GM21723 (cell line): ENCODE results near the gene NAXD.
"Not testable (repeated sequence)": the region's sequence is repeated elsewhere in the genome, so short reads cannot be mapped to it uniquely, and the experiment has no call there.

Experiments
- ATAC-seq: cut with Tn5 transposase; IDR thresholded peaks from one replicate; pipeline ENCODE4 v1.9.1; 2021; ENCODE audit warnings: mild to moderate bottlenecking, moderate library complexity; ENCODE audit not compliant: unreplicated experiment

The NAXD gene

DNA sequence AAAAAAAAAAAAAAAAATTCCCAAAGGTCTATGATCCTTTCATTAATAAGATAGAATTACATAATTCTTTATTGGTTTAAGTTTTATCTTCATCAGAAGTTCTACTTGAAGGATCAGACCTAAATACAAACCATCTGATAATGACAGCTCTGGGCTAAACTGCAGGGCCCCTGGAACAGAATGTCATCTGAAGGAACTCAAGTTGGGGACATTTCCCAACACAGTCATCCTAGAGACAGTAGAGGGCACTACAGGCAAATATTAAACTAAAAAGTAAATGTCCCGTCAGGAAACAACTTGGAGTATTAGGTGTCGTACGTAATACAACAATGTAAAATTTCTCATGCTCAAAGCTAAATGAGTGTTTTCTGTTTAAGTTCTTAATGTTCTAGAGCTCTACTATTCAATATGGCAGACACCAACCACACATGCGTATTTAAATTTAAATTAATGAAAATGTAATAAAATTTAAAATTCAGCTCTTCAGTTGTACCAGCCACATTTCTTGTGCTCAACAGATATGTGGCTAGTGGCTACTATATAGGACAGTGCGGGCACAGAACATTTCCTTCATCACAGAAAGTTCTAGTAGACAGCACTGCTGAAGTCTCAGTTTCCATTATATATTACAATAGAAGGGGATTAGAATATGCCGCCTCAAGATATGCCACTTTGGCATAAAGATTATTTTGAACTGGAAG is 21.8 kb upstream of the NAXD start:
- ATAC-seq, result peak; percentile 89

DNA sequence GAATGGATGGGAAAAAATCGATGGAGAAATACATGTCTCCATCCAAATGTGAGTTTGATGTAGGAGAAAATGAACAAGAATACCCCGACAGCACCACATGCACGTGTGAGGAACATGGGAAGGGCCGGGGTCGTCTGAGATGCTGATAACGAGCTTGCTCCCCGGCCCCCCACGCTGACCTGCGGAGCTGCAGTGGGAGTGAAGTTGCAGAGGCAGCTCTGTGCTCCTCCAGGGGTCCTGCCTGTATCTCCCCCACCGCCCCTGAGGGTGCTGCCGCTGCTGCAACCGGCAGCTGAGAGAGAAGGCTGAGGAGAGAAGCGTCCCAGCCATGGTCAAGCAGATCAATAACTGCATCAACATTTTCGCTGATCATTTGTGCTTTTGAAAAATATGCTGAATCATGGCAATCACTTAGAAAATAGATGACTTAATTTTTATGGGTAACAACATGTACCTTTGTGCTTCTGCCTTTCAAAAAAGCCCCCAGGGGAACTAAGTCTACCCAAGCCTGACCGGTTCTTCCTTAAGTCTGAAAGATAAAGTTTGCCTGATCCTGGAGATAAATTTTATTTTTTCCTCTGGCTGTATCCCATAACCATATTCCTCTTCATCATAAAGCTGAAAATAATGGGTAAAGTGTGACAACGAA is 18.2 kb upstream of the NAXD start:
- no peak for ATAC-seq

DNA sequence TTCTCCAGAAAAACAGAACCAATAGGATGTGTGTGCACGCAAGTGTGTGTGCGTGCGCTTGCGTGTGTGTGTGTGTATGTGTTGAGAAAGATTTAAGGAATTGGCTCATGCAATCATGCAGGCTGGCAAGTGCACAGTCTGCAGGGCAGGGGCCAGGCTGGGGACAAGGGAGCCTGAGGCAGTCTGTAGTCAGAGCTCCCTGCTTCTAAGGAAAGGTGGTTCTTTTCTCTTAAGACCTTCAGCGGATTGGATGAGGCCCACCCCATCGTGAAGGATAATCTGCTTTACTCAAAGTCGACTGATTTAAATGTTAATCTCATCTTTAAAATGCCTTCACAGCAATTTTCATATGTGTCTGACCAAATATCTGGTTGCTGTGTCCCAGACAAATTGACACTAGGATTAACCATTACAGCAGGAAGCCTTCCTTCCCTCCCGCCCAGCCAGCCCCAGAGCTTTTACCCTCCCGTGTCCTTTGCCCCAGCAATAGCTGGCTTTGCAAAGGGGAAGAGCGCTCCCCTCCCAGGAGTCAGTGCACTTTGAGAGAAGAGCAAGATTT is 15.0 kb upstream of the NAXD start:
- ATAC-seq, result no peak

DNA sequence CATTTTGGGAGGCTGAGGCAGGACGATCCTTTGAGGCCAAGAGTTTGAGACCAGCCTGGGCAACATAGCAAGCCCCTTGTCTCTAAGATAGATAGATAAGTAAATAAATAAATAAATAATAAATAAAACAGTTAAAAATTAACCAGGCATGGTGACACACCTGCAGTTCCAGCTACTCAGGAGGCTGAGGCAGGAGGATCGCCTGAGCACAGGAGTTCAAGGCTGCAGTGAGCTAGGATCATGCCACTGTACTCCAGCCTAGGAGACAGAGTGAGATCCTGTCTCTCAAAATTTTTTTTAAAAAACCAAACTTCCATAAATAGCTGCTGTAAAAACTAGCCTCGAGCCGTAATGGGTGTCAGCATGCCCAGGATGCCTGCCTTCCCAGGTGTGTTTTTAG is 14.4 kb upstream of the NAXD start:
- ATAC-seq, result no peak

DNA sequence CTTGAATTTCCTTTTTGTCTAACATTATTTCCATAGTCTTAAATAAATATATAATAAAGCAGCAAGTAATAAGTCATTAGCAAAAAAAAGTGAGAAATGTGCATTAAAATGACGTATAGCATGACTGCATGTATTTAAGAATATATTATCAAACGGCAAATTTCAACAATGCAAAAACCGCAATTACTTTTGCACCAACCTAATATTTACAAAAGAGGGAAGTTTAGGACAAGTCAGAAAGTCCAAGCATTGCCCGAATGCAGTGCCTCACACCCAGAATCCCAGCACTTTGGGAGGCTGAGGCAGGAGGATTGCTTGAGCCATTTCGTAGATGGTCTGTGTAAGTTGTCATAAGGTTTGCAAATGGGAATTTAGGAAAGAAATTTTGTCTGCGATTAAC is 10.2 kb upstream of the NAXD start:
- ATAC-seq, result no peak

DNA sequence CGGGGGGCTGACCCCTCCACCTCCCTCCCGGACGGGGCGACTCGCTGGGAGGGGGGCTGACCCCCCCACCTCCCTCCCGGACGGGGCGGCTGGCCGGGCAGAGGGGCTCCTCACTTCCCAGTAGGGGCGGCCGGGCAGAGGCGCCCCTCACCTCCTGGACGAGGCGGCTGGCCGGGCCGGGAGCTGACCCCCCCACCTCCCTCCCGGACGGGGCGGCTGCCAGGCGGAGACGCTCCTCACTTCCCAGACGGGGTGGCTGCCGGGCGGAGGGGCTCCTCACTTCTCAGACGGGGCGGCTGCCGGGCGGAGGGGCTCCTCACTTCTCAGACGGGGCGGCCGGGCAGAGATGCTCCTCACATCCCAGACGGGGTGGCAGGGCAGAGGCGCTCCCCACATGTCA is 9.1 kb upstream of the NAXD start:
- ATAC-seq, result not testable (repeated sequence)

DNA sequence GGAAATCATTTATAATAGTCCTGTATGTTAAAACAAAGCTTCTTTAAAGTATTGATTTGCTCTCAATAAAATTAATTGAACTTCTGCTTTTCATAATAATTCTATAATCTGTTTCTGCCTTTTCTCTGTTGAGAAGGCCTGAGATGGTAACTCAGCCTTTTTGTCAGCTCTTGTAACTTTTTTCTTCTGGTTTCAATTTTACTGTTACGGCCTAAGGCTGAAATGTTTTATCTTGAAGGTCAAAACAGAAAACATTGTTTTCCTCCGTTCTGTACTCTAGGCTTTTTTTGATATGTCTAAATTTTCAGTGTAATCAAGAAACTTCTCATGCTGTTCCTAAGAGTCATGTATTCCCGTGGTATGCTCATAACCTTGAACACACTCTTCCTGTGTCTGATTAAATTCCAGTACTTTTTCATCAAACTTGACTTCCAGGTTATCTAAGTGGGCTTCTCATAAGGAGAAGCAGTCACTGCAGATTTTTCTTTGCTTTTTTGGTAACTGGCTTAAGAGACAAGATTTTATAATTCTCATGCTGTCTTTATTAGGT is 7.6 kb upstream of the NAXD start:
- ATAC-seq, result no peak

DNA sequence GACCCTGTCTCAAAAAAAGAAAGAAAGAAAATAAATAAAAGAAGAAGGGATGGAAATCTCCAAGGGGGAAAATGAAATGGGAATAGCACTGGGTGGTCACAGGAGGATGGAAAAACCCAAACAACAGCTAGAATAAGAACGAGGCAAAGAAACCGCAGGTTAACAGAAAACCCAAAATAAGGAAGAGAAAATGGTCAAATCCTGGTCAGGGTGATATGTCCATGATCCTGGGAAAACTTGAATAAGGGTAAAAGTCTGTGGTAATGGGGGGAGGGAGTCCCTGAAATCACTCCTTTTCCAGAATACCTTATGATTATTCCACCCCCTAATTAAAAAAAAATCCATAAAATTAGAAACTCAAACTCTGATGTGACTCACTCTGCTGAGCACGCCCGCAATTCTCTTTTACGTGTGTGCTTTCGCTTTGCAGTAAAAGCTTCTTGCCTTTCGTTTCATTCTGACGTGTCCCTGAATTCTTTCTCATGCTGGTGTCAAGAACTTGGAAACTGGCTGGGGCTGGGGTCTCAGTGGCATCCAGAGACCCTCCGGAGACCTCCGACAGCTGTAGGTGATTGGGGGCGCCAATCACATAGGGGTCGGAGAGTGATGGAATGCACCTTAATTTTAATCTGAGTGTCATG is 4.3 kb upstream of the NAXD start:
- peak; percentile 57 for ATAC-seq

DNA sequence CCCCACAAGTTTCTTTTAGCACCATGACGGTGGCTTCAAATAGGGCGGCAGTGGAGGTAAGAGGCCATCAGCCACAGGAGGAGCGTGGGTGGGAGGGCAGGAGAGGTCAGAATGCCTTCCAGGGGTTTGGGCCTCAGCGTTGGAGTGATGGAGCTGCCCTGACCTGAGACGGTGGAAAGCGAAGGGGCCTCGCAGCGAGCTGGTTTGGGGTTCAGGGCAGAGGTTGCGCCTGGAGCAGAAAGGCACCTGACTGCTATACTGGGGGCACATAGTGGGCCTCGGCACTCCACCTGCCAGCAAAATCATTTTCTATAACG is 382 bp upstream of the NAXD start:
- no peak for ATAC-seq

DNA sequence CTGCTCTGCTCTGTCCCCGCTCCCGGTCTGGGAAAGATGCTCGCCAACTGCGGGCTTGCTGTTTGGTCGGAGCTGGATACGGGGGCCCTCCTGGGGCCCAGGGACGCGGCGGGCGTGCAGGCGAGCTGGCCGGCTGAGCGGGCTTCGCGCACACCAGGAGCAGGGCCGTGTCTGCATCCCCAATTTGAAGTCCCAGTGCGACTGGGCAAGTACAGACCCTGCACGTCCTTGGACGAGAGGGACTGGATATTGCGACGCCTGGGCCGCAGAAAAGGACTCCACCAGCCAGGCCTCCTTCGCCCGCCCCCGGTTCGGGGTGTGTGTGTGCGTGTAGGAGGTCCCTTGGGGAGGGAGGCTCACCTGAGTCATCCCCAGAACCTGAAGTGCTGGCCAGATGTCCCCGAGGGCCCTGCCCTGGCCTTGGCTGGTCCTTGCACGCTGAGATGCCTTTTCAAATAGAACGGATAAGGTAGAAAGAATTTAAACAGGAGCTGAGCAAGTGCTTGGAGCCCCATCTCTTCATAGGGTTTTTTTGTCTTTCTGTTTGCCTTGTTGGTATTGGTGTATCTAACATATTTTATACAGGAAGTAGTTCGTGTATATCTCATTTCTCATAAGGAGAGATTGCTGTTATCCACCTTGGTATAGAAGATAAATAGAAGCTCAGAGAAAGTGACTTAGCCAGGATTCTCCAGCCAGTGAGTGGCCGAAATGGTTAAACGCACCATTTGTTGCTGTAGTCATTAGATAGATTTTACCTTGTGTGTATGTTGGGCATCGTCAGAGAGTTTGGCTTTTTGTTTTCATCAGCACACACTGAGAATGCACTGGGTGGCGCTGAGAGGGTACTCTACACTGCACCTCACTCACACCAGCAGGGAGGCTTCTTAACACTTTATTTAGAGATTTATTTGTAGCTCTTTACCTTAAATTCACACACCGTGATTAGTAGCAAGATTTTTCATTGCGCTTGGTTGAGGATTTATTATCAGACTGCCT is 1.1 kb downstream of the NAXD start:
- peak; percentile 59 for ATAC-seq

DNA sequence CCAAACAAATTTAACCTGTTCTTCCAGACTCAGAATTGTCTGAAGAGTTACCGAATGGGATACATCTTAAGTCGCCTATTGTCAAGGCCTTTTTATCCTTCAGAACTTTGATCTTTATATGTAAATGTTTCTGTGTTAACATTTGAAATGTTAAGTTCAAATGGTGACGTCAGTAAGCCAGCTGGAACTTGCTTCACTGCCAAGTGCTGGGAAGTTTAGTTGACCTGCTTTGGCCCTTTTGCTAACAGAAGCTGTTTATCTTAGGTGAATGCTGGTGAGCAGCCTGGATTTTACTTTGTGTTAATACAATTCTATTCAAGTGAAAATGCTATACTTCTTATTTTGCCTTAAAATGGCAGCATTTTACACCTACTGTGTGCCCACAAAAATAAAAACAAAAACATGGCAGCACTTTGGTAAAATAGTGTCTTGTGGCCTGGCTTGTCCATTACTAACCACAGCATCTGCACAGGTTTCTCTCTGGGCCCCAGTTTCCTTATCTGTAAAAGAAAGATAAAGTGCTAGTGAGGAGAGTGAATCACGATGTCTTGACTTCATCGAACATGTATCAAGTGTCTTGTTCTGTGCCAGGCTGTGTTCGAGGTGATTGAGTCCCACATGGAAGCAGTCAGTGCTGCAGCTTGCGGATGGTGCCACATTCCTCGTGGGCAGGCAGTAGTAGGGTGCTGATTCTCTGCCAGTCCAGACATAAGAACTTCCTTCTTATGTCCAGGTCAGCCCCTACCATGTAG is 2.2 kb downstream of the NAXD start:
- ATAC-seq, result no peak

DNA sequence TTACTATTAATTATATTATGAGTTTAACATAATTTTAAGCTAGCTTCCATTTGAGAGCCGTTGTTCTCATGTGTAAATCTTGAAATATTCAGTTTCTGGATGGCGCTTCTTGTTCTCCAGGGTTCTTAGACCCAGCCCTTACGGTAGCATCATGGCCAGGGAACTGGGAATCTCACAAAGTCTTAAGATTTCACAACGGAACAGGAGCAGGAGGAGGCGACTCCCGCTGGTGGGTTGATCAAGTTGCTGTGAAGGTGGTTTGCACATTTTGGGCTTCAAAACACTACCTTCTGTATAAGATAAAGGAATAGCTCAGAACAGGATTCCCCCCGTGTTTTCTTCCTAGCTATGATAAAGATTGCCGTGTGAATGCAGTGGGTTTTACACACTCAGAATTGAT is 2.8 kb downstream of the NAXD start:
- no peak for ATAC-seq

DNA sequence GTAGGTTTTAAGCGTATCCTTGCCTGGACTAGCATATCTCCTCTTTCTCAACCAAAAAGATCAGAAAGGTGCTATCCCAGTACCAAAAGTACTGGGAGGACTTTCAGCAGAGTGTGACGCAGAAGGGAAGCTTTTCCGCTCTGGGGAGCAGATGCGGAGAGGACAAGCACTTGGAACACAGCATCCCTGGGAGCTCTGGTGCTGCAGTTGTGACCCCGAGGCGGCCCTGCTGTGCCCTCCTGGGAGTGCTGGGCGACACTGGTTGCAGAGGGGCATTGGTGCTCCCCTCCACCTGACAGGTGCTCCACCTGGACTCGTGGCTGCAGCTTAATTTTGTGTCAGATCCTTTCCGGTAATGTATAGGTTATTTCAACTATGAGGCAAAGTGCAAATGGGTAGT is 3.4 kb downstream of the NAXD start:
- ATAC-seq, result no peak

DNA sequence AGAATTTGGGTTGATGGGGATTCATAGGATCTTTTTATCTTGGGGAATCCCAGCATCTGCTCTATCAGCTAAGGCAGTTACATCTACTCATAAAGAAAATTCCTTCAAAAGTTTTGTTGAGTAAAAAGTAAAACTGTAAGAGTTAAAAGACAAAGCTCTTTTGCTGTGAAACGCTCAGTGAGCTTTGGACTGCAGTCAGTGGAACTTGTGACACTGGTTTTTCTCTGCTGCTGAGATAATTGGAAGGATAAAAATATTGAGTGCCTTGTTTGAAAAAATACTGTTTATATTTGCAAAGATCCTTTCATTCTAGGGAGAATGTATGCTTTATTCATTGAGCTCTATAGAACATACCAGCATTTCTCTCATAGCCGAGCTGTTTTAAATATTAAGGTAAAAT is 5.3 kb downstream of the NAXD start:
- ATAC-seq, result no peak

DNA sequence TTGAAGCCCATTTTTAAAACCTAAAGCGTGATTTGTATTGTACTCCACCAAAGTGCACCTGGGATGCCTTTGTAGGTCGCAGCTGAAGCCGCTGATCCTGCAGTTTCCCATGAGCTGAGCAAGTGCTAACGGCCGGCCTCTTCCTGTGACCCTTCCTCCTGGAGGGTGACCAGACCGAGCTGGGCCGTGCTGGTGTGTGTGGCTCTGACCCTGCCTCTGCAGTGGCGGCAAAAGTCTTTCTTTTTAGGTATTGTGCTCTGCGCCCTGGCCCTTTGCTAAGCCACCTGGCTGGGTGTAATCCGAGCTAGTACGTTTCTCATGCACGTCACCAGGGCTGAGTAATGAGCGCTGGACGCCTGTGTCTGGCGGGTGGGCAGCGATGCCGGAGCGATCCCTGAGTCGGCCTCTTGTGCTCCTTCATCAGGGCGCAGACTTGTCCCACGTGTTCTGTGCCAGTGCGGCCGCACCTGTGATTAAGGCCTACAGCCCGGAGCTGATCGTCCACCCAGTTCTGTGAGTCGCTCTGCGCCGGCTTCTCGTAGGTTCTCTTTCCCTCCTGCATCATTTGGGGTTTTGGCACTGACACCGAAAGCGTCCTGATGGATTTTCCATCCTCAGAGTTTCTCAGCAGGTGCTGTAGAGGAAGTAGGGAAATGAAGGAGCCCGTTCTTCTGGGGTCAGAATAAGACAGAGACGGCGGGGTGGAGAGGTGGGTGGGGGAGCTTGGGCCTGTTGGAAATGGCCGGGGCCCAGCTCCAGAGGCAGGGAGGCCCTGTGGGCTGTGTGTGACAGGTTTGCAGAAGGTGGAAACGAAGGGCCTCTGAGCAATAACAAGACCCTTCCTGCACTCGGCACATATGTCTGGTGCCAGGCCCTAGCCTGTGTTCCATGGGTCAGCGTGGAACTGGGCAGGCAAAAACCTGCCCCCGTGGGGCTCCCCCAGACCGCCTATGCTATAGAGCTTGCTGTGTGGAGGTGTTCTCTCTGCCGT is 9.7 kb downstream of the NAXD start:
- ATAC-seq, result no peak

DNA sequence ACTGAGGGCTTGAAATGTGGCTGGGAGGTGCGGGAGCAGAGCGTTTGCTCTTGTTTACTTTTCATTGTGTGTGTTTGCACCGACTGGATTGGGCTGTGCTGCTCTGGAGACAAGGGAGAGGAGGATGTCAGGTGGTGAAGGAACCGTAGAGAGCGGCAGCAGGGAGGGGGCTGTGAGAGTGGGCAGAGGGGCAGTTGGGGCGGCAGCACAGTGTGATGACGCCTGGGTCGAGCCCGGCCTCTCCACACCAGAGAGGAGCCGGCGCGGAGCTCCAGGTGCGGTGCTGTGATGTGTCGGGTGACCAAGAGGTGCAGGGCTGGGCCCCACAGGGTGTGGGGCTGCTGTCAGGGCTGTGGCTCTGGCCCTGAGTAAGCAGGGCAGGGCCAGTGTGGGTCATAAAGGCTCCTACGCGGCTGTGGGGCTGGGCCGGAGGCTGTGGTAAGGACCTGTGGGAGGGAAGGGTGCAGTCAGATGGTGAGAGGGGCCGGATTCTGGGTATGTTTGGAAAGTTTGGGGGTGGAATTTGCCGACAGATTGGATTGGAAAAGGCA is 10.5 kb downstream of the NAXD start:
- ATAC-seq, result no peak

DNA sequence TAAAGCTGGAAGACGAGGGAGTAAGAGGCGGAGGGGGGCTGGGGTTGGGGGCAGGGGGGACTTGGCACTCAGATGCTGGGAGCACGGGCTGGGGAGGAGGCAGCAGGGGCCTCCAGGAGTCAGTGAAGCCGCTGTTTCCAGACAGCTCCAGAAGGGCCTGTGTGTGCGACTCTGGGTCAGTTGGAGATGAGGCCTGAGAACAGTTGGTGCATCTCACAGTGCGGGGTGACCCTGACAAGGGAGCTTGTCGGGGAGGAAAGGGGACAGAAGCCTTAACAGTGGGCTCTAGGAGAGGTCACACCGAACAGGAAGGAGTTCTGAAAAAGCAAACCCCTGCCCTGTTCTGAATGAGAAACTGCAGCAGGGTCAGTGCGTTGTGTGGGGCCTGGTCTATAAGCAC is 11.2 kb downstream of the NAXD start:
- no peak for ATAC-seq

DNA sequence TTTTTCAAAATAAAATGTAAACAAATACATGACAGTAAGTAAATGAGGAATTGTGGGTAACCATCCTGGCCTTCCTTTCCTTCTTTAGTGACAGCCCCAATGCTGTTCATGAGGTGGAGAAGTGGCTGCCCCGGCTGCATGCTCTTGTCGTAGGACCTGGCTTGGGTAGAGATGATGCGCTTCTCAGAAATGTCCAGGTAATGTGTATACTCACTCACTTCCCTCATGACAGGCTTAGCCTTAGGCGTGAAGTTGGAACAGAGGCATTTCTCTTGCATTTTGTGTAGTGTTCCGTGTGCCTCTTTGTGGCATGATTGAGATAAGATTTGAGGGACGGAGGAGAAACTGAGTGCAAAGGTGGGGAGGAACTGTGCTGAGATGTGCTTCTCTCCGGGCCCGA is 12.0 kb downstream of the NAXD start:
- ATAC-seq, result no peak
